Measurements from ENCODE around the gene CST2.
"Not testable (repeated sequence)": the region's sequence is repeated elsewhere in the genome, so short reads cannot be mapped to it uniquely, and the experiment has no call there.

DNA sequence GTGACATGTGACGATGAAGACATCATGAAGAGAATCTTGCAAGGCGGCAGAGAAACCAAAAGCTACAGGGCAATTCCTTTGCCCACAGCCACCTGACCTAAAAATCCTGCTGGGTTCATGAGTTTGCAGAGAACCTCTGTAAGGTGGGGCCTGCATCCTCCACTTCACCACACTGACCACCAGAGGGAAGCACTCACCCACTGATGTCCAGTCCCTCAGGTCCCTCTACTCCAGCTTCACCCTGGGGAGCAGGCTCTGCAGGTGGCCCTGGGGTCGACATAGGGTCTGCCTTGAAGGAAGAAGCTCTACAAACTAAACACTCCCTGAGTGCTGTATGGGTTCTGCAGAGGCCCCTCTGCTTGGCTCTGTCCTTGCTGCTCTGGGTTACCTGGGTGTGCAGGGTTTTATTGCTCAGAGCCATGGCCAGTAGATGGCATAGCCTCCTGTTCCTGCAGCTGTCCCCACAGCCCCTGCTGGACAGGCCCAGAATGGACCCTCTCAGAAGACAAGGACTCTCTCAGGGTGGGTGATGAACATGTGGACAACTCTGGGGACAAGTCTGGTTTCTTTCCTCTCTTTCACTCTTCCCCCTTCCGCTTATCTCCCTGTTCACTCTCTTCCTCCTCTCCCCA is 27.2 kb downstream of the CST2 start:
- not testable (repeated sequence) for TF ChIP-seq EZH2 (IDR thresholded peaks at IDR 0.05; ENCODE audit: borderline replicate concordance, low read length)
- TF ChIP-seq, protein P1, sequence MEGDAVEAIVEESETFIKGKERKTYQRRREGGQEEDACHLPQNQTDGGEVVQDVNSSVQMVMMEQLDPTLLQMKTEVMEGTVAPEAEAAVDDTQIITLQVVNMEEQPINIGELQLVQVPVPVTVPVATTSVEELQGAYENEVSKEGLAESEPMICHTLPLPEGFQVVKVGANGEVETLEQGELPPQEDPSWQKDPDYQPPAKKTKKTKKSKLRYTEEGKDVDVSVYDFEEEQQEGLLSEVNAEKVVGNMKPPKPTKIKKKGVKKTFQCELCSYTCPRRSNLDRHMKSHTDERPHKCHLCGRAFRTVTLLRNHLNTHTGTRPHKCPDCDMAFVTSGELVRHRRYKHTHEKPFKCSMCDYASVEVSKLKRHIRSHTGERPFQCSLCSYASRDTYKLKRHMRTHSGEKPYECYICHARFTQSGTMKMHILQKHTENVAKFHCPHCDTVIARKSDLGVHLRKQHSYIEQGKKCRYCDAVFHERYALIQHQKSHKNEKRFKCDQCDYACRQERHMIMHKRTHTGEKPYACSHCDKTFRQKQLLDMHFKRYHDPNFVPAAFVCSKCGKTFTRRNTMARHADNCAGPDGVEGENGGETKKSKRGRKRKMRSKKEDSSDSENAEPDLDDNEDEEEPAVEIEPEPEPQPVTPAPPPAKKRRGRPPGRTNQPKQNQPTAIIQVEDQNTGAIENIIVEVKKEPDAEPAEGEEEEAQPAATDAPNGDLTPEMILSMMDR (IDR thresholded peaks at IDR 0.05; ENCODE audit: low read length), result peak; percentile 30
